Activated T-helper 17 cell treated with anti-CD3 and anti-CD28 coated beads, Interleukin-2, amount 50 U/mL, for 72 hours (primary cell): Measurements from ENCODE around the gene C4orf36. TPM values are rescaled to one million over a fixed set of nuclear protein-coding genes. Genes with fewer than 3 reads are reported as not detected.

Experiments used
- ATAC-seq: fragments of 150-1000 bp; cut with Tn5 transposase; replicated peaks from 2 replicates; pipeline ENCODE4 v1.10.0; 2021; ENCODE audit warnings: mild to moderate bottlenecking, moderate library complexity
- H3K27ac Mint-ChIP-seq: one replicate; pipeline ENCODE4 v1.8.0; 2022; ENCODE audit warnings: mixed read lengths
- H3K27me3 Mint-ChIP-seq: one replicate; pipeline ENCODE4 v1.8.0; 2022; ENCODE audit warnings: mixed read lengths
- H3K36me3 Mint-ChIP-seq: one replicate; pipeline ENCODE4 v1.8.0; 2022; ENCODE audit warnings: low read depth, mild to moderate bottlenecking, mixed read lengths
- H3K4me1 Mint-ChIP-seq: one replicate; pipeline ENCODE4 v1.8.0; 2022; ENCODE audit warnings: mixed read lengths
- H3K4me3 Mint-ChIP-seq: one replicate; pipeline ENCODE4 v1.8.0; 2022; ENCODE audit warnings: mild to moderate bottlenecking, mixed read lengths
- H3K9me3 Mint-ChIP-seq: one replicate; pipeline ENCODE4 v1.8.0; 2022; ENCODE audit warnings: mixed read lengths
- total RNA-seq, 2 donors: library from RNA; stranded (reverse); gene quantifications; one replicate each; pipeline ENCODE4 v1.2.3, GENCODE V29; 2022

C4orf36 gene
- total RNA-seq, 2 donors from 2014 or later: not detected

- Mint-ChIP-seq H3K4me1 (peaks cover 17% of the 10 kb centered on the region), H3K9me3 (peaks cover 3% of the 10 kb centered on the region), H3K27ac (no peak overlapping the region), H3K4me3 (no peak overlapping the region), H3K36me3 (no peaks in the 10 kb centered on the region), H3K27me3 (no peaks in the 10 kb centered on the region)
- no peak for ATAC-seq
Observed at GRCh38 chr4:86924811-86925210, 32.6 kb upstream of the C4orf36 start.

DNA sequence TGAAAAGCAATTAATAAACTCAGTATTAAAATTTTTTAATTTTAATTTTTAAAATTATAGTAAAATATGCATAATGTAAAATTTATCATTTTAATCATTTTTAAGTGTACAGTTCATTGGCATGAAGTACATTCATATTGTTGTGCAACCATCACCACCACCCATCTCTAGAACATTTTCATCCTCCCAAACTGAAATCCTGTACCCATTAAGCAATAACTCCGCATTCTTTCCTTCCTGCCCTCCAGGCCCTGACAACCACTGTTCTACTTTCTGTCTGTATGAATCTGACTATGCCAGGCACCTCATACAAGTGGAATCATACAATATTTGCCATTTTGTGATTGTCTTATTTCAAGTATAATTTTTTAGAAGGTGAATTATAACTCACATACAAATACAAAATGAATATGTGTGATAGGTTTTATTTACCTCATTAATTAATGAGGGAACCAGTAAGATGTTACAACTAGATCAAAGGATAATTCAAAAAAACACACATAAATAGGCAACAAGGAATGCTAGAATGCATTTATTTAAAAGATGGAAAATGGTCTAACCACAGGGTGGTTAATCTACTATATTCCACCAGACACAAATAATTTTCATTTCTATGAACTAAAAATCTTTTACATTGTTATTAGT lies 29.5 kb upstream of the C4orf36 start:
- H3K4me3 Mint-ChIP-seq: no peak overlapping the region
- ATAC-seq: no peak
- H3K4me1 Mint-ChIP-seq: peaks cover 5% of the 10 kb centered on the region
- no peak overlapping the region for H3K27ac Mint-ChIP-seq
- H3K9me3 Mint-ChIP-seq: no peaks in the 10 kb centered on the region
- no peaks in the 10 kb centered on the region for H3K27me3 Mint-ChIP-seq
- no peaks in the 10 kb centered on the region for H3K36me3 Mint-ChIP-seq

GRCh38 chr4:86919561-86920223 lies 27.5 kb upstream of the C4orf36 start:
- peaks cover 5% of the 10 kb centered on the region for H3K4me1 Mint-ChIP-seq
- no peak overlapping the region for H3K27ac Mint-ChIP-seq
- H3K9me3 Mint-ChIP-seq: no peaks in the 10 kb centered on the region
- ATAC-seq: no peak
- no peaks in the 10 kb centered on the region for H3K27me3 Mint-ChIP-seq
- H3K4me3 Mint-ChIP-seq: no peak overlapping the region
- H3K36me3 Mint-ChIP-seq: no peaks in the 10 kb centered on the region

GRCh38 chr4:86918539-86919072 lies 26.4 kb upstream of the C4orf36 start:
- Mint-ChIP-seq H3K36me3 (no peaks in the 10 kb centered on the region), H3K4me3 (no peak overlapping the region), H3K27me3 (no peaks in the 10 kb centered on the region), H3K27ac (no peak overlapping the region), H3K9me3 (no peaks in the 10 kb centered on the region), H3K4me1 (peaks cover 5% of the 10 kb centered on the region)
- ATAC-seq: peak; percentile 31

GRCh38 chr4:86917212-86918039 lies 25.2 kb upstream of the C4orf36 start:
- no peaks in the 10 kb centered on the region for H3K27me3 Mint-ChIP-seq
- no peak overlapping the region for H3K27ac Mint-ChIP-seq
- H3K4me1 Mint-ChIP-seq: peaks cover 2% of the 10 kb centered on the region
- no peak for ATAC-seq
- no peak overlapping the region for H3K4me3 Mint-ChIP-seq
- H3K9me3 Mint-ChIP-seq: no peaks in the 10 kb centered on the region
- H3K36me3 Mint-ChIP-seq: no peaks in the 10 kb centered on the region

DNA sequence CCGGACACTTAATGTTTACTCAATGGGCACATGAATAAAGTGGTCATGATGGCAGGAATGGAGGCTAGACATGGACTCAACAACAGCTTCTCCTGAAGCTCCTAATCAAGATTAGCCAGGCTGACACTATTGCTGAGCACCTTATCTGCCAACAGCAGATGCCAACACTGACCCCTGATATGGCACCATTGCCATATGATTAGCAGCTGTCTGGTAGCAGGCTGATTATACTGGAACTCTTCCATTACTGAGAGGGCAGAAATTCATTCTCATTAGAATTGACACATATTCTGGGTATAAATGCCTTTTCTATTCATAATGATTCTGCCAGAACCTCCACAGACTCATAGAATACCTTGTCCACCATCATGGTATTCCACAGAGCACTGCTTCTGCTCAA lies 24.2 kb upstream of the C4orf36 start:
- ATAC-seq: no peak
- H3K27ac Mint-ChIP-seq: no peak overlapping the region
- no peaks in the 10 kb centered on the region for H3K27me3 Mint-ChIP-seq
- H3K4me3 Mint-ChIP-seq: no peak overlapping the region
- H3K4me1 Mint-ChIP-seq: no peaks in the 10 kb centered on the region
- H3K9me3 Mint-ChIP-seq: no peaks in the 10 kb centered on the region
- no peaks in the 10 kb centered on the region for H3K36me3 Mint-ChIP-seq

DNA sequence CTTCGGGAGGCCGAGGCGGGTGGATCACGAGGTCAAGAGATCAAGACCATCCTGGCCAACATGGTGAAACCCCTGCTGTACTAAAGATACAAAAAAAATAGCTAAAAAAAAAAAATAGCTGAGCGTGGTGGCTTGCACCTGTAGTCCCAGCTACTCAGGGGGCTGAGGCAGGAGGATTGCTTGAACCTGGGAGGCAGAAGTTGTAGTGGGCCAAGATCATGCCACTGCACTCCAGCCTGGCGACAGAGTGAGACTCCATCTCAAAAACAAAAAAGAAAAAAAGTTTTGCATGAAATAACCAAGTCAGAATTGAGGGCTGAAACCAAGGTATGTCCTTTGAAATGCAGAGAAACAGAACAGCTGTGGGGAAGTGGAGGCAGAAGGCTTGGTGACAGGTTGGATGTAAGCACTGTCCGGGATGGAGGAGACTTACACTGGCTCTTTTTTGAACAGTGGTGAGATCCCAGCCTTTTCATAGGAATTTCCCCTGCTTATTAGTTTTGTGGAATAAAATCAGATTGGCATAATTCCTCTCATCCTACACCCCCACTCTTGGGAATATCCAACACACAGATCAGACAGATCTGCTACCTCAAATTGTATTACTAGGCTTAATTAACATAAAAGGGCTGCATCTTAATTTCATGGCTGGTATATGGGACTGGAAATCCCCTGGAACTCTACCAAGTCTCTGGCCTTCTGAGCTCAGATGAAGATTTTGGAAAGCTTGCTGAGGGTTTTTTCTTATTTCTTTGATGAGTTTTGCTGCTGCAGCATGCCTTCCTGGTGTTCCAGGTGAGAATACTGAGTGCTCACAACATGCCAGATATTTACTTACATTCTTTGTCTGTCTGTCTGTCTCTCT lies 18.8 kb upstream of the C4orf36 start:
- Mint-ChIP-seq H3K9me3 (no peaks in the 10 kb centered on the region), H3K4me3 (no peak overlapping the region), H3K27ac (no peak overlapping the region), H3K27me3 (no peaks in the 10 kb centered on the region), H3K4me1 (peaks cover 7% of the 10 kb centered on the region), H3K36me3 (no peaks in the 10 kb centered on the region)
- no peak for ATAC-seq

- no peak overlapping the region for H3K27ac Mint-ChIP-seq
- H3K4me1 Mint-ChIP-seq: peaks cover 7% of the 10 kb centered on the region
- no peak overlapping the region for H3K4me3 Mint-ChIP-seq
- H3K36me3 Mint-ChIP-seq: no peaks in the 10 kb centered on the region
- ATAC-seq: no peak
- H3K27me3 Mint-ChIP-seq: no peaks in the 10 kb centered on the region
- H3K9me3 Mint-ChIP-seq: no peaks in the 10 kb centered on the region
Observed at GRCh38 chr4:86910369-86910768, 18.1 kb upstream of the C4orf36 start.

- no peaks in the 10 kb centered on the region for H3K9me3 Mint-ChIP-seq
- H3K27me3 Mint-ChIP-seq: no peaks in the 10 kb centered on the region
- H3K4me1 Mint-ChIP-seq: peaks cover 7% of the 10 kb centered on the region
- no peak overlapping the region for H3K4me3 Mint-ChIP-seq
- no peak for ATAC-seq
- H3K27ac Mint-ChIP-seq: no peak overlapping the region
- H3K36me3 Mint-ChIP-seq: no peaks in the 10 kb centered on the region
Observed at GRCh38 chr4:86909546-86910295, 17.5 kb upstream of the C4orf36 start.

DNA sequence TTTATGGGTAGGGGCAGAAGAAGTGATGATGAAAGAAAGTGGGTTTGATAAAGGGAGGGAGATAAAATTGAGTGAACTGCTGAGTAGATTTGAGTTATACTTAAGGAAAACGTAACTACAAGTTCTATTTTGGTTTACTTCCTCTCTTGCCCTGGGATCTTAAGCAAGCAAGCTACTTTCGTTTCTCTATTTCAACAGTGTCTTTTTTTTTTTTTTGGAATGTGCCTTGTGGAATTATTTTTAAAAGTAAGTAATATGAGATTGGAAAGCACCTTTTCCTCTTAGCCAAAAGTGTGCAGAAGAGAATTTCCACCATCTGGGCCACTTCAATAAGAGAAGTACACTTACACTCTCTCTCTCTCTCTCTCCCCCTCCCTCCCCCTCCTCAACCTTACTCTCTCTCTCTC lies 16.0 kb upstream of the C4orf36 start:
- Mint-ChIP-seq H3K4me3 (peak overlapping the region; percentile 33), H3K27ac (peak overlapping the region; percentile 68), H3K9me3 (no peaks in the 10 kb centered on the region), H3K27me3 (no peaks in the 10 kb centered on the region), H3K4me1 (peaks cover 7% of the 10 kb centered on the region), H3K36me3 (no peaks in the 10 kb centered on the region)
- ATAC-seq: no peak

DNA sequence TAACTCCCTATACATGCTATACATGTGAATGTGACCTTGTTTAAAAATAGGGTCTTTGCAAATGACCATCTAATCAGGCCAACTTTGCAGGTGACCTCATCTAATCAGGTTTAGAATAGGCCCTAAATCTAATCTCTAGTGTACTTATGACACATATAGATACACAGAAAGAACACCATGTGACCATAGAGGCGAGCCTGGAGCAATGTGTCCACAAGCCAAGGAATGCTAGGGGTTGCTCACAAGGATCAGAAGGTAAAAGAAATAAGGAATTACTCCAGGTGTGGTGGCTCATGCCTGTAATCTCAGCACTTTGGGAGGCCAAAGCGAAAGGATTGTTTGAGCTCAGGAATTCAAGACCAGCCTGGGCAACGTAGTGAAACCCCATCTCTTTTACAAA lies 9.6 kb upstream of the C4orf36 start:
- ATAC-seq: no peak

DNA sequence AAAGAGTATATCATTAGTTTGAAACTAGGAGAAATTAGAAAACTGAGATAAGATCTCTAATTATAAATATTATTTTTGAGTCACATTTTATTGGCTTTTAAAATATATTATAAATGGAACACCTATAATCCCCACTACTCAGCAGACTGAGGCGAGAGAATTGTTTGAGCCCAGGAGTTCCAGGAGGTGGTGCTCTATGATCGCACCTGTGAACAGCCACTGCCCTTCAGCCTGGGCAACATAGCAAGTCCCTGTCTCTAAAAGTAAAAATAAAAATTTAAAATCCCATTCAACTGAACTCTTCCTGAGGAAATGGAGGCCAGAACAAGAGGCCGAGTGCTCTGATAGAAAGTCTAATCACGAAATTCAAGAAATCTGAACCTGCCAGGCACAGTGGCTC lies 6.3 kb upstream of the C4orf36 start:
- Mint-ChIP-seq H3K27ac (no peak overlapping the region), H3K4me3 (no peak overlapping the region), H3K4me1 (no peaks in the 10 kb centered on the region), H3K36me3 (no peaks in the 10 kb centered on the region), H3K27me3 (no peaks in the 10 kb centered on the region), H3K9me3 (no peaks in the 10 kb centered on the region)
- ATAC-seq: no peak

More for the DNA sequence above, 9.6 kb upstream of the C4orf36 start:
- no peaks in the 10 kb centered on the region for H3K27me3 Mint-ChIP-seq
- H3K9me3 Mint-ChIP-seq: no peaks in the 10 kb centered on the region
- no peak overlapping the region for H3K27ac Mint-ChIP-seq
- no peaks in the 10 kb centered on the region for H3K4me1 Mint-ChIP-seq
- no peaks in the 10 kb centered on the region for H3K36me3 Mint-ChIP-seq
- no peak overlapping the region for H3K4me3 Mint-ChIP-seq

GRCh38 chr4:86896596-86896995 lies 4.4 kb upstream of the C4orf36 start:
- H3K9me3 Mint-ChIP-seq: no peaks in the 10 kb centered on the region
- ATAC-seq: no peak
- peaks cover 4% of the 10 kb centered on the region for H3K27me3 Mint-ChIP-seq
- H3K36me3 Mint-ChIP-seq: no peaks in the 10 kb centered on the region
- H3K4me1 Mint-ChIP-seq: no peaks in the 10 kb centered on the region
- no peak overlapping the region for H3K27ac Mint-ChIP-seq
- H3K4me3 Mint-ChIP-seq: no peak overlapping the region
